ENCODE measurements around the gene SLC5A8.
"Not testable (repeated sequence)": the region's sequence is repeated elsewhere in the genome, so short reads cannot be mapped to it uniquely, and the experiment has no call there.

SLC5A8 gene

GRCh38 chr12:101166866-101167265, 43.2 kb downstream of the SLC5A8 start:
- no peak for DNase-seq

- DNase-seq: no peak
Measured at GRCh38 chr12:101165319-101165718, 44.7 kb downstream of the SLC5A8 start.

GRCh38 chr12:101145777-101146431, 64.1 kb downstream of the SLC5A8 start:
- not testable (repeated sequence) for DNase-seq

- no peak for DNase-seq
Measured at GRCh38 chr12:101127521-101128219, 82.4 kb downstream of the SLC5A8 start.

GRCh38 chr12:101117842-101118241, 92.2 kb downstream of the SLC5A8 start:
- no peak for DNase-seq

- DNase-seq: no peak
Measured at GRCh38 chr12:101116911-101117310, 93.1 kb downstream of the SLC5A8 start.

- no peak for DNase-seq
Measured at GRCh38 chr12:101115326-101115725, 94.7 kb downstream of the SLC5A8 start.

GRCh38 chr12:101111441-101111840, 98.6 kb downstream of the SLC5A8 start:
- DNase-seq: no peak

- DNase-seq: no peak
Measured at GRCh38 chr12:101110866-101111265, 99.2 kb downstream of the SLC5A8 start.

- DNase-seq: no peak
Measured at GRCh38 chr12:101108130-101108529, 101.9 kb downstream of the SLC5A8 start.

GRCh38 chr12:101107032-101107763, 102.8 kb downstream of the SLC5A8 start:
- DNase-seq: no peak
